Keratinocyte (primary cell): ENCODE measurements around the gene SLC6A2. TPM values are rescaled to one million over a fixed set of nuclear protein-coding genes. Genes with fewer than 3 reads are reported as not detected.
A peak's percentile ranks its signal among the peaks of the same experiment; 100 is the strongest.

Source experiments
- DNase-seq: peaks from one replicate; pipeline ENCODE4 v3.0.0-alpha.2; 2011; ENCODE audit warnings: low read depth, missing footprints, low spot score
- FAIRE-seq: peaks from 2 replicates; lab custom pipeline; 2011; peaks lifted over from hg19 to GRCh38; lab: Jason Lieb, UNC
- H2AFZ ChIP-seq: 2 replicates; pipeline ENCODE4 v1.6.0; 2012; ENCODE audit warnings: low read length, control low read depth, inconsistent platforms; ENCODE audit not compliant: control insufficient read depth
- H3K27ac ChIP-seq: 2 replicates; pipeline ENCODE4 v1.5.1; 2011; ENCODE audit warnings: low read length; ENCODE audit not compliant: control insufficient read depth, insufficient read depth
- H3K27me3 ChIP-seq: 3 replicates; pipeline ENCODE4 v1.6.0; 2011; ENCODE audit warnings: low read length; ENCODE audit not compliant: control insufficient read depth, insufficient read depth; ENCODE audit errors: extremely low read depth
- H3K36me3 ChIP-seq, 2 experiments: 2 replicates in 1 of 2; 3 replicates in 1 of 2; pipeline ENCODE4 v1.5.1; 2011; ENCODE audit warnings: low read length in 2 of 2, mild to moderate bottlenecking in 1 of 2; ENCODE audit not compliant: control insufficient read depth in 2 of 2, insufficient read depth in 2 of 2; ENCODE audit errors: extremely low read depth in 1 of 2
- H3K4me1 ChIP-seq: 3 replicates; pipeline ENCODE4 v1.5.1; 2011; ENCODE audit warnings: low read length; ENCODE audit not compliant: control insufficient read depth, insufficient read depth; ENCODE audit errors: extremely low read depth
- H3K4me2 ChIP-seq: 3 replicates; pipeline ENCODE4 v1.6.0; 2011; ENCODE audit warnings: low read depth, low read length; ENCODE audit not compliant: control insufficient read depth, insufficient read depth; ENCODE audit errors: extremely low read depth
- H3K4me3 ChIP-seq, 3 experiments: fragments of 200-600 bp in 1 of 3; sonication (generic) in 1 of 3; 2 replicates in 2 of 3; 3 replicates in 1 of 3; pipeline ENCODE4 v1.5.1; 2011 to 2016; ENCODE audit warnings: low read length in 3 of 3, mild to moderate bottlenecking in 3 of 3, control low read depth in 2 of 3, inconsistent platforms in 1 of 3, low read depth in 1 of 3, mixed read lengths in 1 of 3, mixed run types in 1 of 3, moderate library complexity in 1 of 3; ENCODE audit not compliant: control insufficient read depth in 2 of 3, insufficient read depth in 2 of 3; ENCODE audit errors: extremely low read depth in 1 of 3
- H3K79me2 ChIP-seq: 2 replicates; pipeline ENCODE4 v1.6.0; 2012; ENCODE audit warnings: low read length; ENCODE audit not compliant: control insufficient read depth, insufficient read depth
- H3K9ac ChIP-seq: 3 replicates; pipeline ENCODE4 v1.6.0; 2011; ENCODE audit warnings: low read length; ENCODE audit not compliant: control insufficient read depth, insufficient read depth; ENCODE audit errors: extremely low read depth
- H3K9me1 ChIP-seq: 3 replicates; pipeline ENCODE4 v1.6.0; 2011; ENCODE audit warnings: low read length; ENCODE audit not compliant: control insufficient read depth, insufficient read depth; ENCODE audit errors: extremely low read depth
- H3K9me3 ChIP-seq: 2 replicates; pipeline ENCODE4 v1.5.1; 2012; ENCODE audit warnings: low read depth, low read length; ENCODE audit not compliant: control insufficient read depth
- H4K20me1 ChIP-seq: 3 replicates; pipeline ENCODE4 v1.6.0; 2011; ENCODE audit warnings: low read length; ENCODE audit not compliant: control insufficient read depth, insufficient read depth; ENCODE audit errors: extremely low read depth
- EZH2 ChIP-seq: IDR thresholded peaks from one replicate; pipeline ENCODE4 v1.6.1; 2012; ENCODE audit warnings: inconsistent platforms, mild to moderate bottlenecking, low read length, moderate library complexity
- dilution Hi-C: fragments of 300-500 bp; cut with MboI; formaldehyde crosslinking; loops from one replicate; pipeline ENCODE4 v1.7.0; 2020; ENCODE audit warnings: low sequenced_read_pairs; ENCODE audit not compliant: extremely low pct_ligation_motif_present
- polyA plus RNA-seq, 5 experiments: library from polyadenylated mRNA; depleted of rRNA in 3 of 5; stranded (reverse) in 3 of 5; stranded (forward) in 1 of 5; unstranded in 1 of 5; fragments of >200 nt; gene quantifications; 1 replicate in 1 of 5; 2 replicates in 3 of 5; 3 replicates in 1 of 5; pipeline versions ENCODE4 v1.2.1 to v1.2.3, GENCODE V29; 2011 to 2012; ENCODE audit warnings: missing spikeins in 2 of 5, low read depth in 1 of 5, low replicate concordance in 1 of 5
- TF ChIP-seq, protein P1 (sequence below), 3 experiments: IDR thresholded peaks in 1 of 3; conservative IDR thresholded peaks in 1 of 3; optimal IDR thresholded peaks in 1 of 3; 2 replicates in 2 of 3; 3 replicates in 1 of 3; pipeline versions ENCODE3 to v1.5.1; 2011; ENCODE audit warnings: low read length in 3 of 3, mild to moderate bottlenecking in 3 of 3, moderate library complexity in 2 of 3, control low read depth in 1 of 3, inconsistent platforms in 1 of 3; ENCODE audit not compliant: insufficient read depth in 2 of 3; ENCODE audit errors: extremely low read depth in 1 of 3

SLC6A2 gene
- polyA plus RNA-seq, 1 donor (not counting 4 experiments of a cell fraction or from before 2014, with no cell fraction given): 0.20 TPM

DNA sequence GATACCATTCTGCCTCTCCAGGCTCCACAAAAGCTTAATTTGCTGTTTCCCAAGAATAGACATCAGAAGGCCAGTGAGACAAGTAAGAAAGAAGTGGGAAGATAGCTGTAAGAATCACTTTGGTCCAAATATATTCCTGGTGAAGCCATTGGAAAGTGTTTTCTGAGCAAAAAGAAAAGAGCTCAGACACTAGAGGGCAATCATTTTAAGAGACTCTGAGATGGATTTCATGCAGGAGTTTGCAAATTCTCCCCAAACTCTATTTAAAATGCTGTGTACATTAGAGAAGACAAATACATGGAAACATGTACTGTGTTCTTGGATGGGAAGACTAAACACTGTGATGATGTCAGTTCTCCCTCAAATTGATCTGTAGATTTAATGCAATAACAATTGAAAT, 8.0 kb upstream of the SLC6A2 start:
- DNase-seq: no peak
- H4K20me1 ChIP-seq: no peaks in the 10 kb centered on the region
- no peak for TF ChIP-seq EZH2
- TF ChIP-seq, protein P1, sequence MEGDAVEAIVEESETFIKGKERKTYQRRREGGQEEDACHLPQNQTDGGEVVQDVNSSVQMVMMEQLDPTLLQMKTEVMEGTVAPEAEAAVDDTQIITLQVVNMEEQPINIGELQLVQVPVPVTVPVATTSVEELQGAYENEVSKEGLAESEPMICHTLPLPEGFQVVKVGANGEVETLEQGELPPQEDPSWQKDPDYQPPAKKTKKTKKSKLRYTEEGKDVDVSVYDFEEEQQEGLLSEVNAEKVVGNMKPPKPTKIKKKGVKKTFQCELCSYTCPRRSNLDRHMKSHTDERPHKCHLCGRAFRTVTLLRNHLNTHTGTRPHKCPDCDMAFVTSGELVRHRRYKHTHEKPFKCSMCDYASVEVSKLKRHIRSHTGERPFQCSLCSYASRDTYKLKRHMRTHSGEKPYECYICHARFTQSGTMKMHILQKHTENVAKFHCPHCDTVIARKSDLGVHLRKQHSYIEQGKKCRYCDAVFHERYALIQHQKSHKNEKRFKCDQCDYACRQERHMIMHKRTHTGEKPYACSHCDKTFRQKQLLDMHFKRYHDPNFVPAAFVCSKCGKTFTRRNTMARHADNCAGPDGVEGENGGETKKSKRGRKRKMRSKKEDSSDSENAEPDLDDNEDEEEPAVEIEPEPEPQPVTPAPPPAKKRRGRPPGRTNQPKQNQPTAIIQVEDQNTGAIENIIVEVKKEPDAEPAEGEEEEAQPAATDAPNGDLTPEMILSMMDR (optimal IDR thresholded peaks at IDR 0.05 in 1 of 3, IDR thresholded peaks at IDR 0.05 in 1 of 3, conservative IDR thresholded peaks at IDR 0.05 in 1 of 3; ENCODE audit: extremely low read depth in 1 of 3, insufficient read depth in 2 of 3, low read length in 3 of 3): no peak
- H3K9ac ChIP-seq: no peak overlapping the region
- no peaks in the 10 kb centered on the region for H3K9me3 ChIP-seq
- no peaks in the 10 kb centered on the region for H3K36me3 ChIP-seq
- H3K27ac ChIP-seq: no peak overlapping the region
- no peak overlapping the region for H3K4me2 ChIP-seq
- no peaks in the 10 kb centered on the region for H3K4me1 ChIP-seq
- no peak for FAIRE-seq
- no peak overlapping the region for H3K4me3 ChIP-seq
- no peaks in the 10 kb centered on the region for H3K79me2 ChIP-seq
- no peaks in the 10 kb centered on the region for H3K9me1 ChIP-seq
- no peak overlapping the region for H2AFZ ChIP-seq
- dilution Hi-C loops: no loop called here
- H3K27me3 ChIP-seq: peaks cover 25% of the 10 kb centered on the region

DNA sequence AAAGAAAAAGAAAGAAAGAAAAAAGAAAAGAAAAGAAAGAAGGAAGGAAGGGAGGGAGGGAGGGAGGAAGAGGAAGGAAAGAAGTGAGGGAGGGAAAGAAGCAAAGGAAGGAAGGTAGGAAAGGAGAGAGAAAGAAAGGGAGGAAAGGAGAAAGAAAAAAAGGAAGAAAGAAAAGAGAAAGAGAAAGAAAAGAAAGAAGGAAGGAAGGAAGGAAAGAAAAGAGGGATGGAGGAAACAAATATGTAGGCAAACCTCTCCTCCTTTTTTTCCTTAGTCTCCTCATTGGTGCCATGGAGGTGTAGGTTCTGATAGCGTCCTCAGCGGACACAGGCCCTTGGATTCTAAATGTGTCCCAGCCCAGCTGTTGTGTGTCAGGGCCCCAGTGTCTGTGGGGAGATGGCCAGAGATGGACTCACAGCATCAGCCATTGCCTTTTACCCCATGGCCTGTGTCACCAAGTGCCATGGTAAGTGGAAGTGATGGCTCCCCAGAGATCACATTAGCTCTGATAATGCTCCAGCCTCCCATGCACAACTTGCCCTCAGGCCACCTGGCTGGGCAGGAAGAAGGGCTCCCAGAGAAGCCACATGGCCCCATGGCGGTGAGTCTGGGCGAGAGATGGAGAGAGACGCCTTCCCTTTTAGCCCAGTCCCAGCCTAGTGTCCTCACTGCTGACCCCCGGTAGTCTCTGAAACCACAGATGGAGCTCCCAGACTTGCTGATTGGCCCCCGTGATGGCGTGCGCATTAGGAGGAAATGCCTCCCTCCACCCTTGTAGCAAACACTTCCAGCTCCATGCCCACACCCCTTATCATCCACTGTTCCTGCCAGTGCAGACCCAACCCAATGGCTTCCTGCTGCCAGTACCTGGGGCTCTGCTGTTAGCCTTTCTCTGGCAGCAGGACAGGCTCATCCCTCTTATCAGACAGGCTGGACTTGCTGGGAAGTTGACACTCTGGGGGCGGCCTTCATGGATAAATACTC, 3.7 kb upstream of the SLC6A2 start:
- H3K27ac ChIP-seq: no peak overlapping the region
- FAIRE-seq: no peak
- no peaks in the 10 kb centered on the region for H4K20me1 ChIP-seq
- DNase-seq: no peak
- peaks cover 66% of the 10 kb centered on the region for H3K27me3 ChIP-seq
- H3K36me3 ChIP-seq: no peaks in the 10 kb centered on the region
- H2AFZ ChIP-seq: no peak overlapping the region
- H3K9ac ChIP-seq: no peak overlapping the region
- peak; percentile 16 for TF ChIP-seq EZH2
- TF ChIP-seq, protein P1 (optimal IDR thresholded peaks at IDR 0.05 in 1 of 3, IDR thresholded peaks at IDR 0.05 in 1 of 3, conservative IDR thresholded peaks at IDR 0.05 in 1 of 3; ENCODE audit: extremely low read depth in 1 of 3, insufficient read depth in 2 of 3, low read length in 3 of 3): no peak
- H3K4me3 ChIP-seq: no peak overlapping the region
- H3K4me1 ChIP-seq: peaks cover 2% of the 10 kb centered on the region
- dilution Hi-C loops: no loop called here
- H3K9me3 ChIP-seq: no peaks in the 10 kb centered on the region
- H3K9me1 ChIP-seq: no peaks in the 10 kb centered on the region
- H3K79me2 ChIP-seq: no peaks in the 10 kb centered on the region
- no peak overlapping the region for H3K4me2 ChIP-seq
